ENCODE data around the gene ACTR5. TPM values are rescaled to one million over a fixed set of nuclear protein-coding genes. Genes with fewer than 3 reads are reported as not detected.

The ACTR5 gene
- polyA plus RNA-seq, 1 donor from 2014 or later, result 23.3 TPM

GRCh38 chr20:38774167-38774566, 25.9 kb downstream of the ACTR5 start:
- Histone ChIP-seq H4K20me1 (ENCODE audit: insufficient read depth) (no peaks in the 10 kb centered on the region), H3K27ac (ENCODE audit: low read length) (no peak overlapping the region), H3K9me2 (ENCODE audit: insufficient read depth, low read length) (no peaks in the 10 kb centered on the region), H3K9ac (ENCODE audit: low read length) (no peak overlapping the region), H3K79me2 (replicated peaks; ENCODE audit: insufficient read depth, low read length) (no peaks in the 10 kb centered on the region), H3K4me2 (ENCODE audit: low read length) (no peak overlapping the region), H3F3A (ENCODE audit: insufficient read depth, low read length, poor library complexity, severe bottlenecking) (no peaks in the 10 kb centered on the region), H3K27me3 (ENCODE audit: insufficient read depth, low read depth, low read length) (no peaks in the 10 kb centered on the region), H3K36me3 (ENCODE audit: insufficient read depth, low read length) (peaks cover 7% of the 10 kb centered on the region), H3K4me3 (ENCODE audit: low read length) (no peak overlapping the region), H2AFZ (ENCODE audit: low read depth, low read length) (no peak overlapping the region), H3K9me3 (ENCODE audit: low read length) (no peaks in the 10 kb centered on the region)
- TF ChIP-seq EZH2 (IDR thresholded peaks at IDR 0.05; ENCODE audit: borderline replicate concordance, insufficient read depth, low read length, poor library complexity, severe bottlenecking) (no peak), MXI1 (conservative IDR thresholded peaks at IDR 0.05; ENCODE audit: poor library complexity, severe bottlenecking) (no peak), POLR2AphosphoS5 (IDR thresholded peaks at IDR 0.05) (no peak), EP300 (conservative IDR thresholded peaks at IDR 0.05; ENCODE audit: poor library complexity, severe bottlenecking) (no peak), RAD21 (conservative IDR thresholded peaks at IDR 0.05) (no peak), SMC3 (conservative IDR thresholded peaks at IDR 0.05; ENCODE audit: poor library complexity) (no peak), CTCF (IDR thresholded peaks at IDR 0.05; ENCODE audit: poor library complexity, severe bottlenecking) (no peak), TAF1 (IDR thresholded peaks at IDR 0.05; ENCODE audit: low read depth) (no peak), REST (IDR thresholded peaks at IDR 0.05; ENCODE audit: borderline replicate concordance) (no peak)

- H3K9ac ChIP-seq (ENCODE audit: low read length), result no peak overlapping the region
- H3K27me3 ChIP-seq (ENCODE audit: insufficient read depth, low read depth, low read length), result no peaks in the 10 kb centered on the region
- TF ChIP-seq MXI1 (conservative IDR thresholded peaks at IDR 0.05; ENCODE audit: poor library complexity, severe bottlenecking), result no peak
- TF ChIP-seq TAF1 (IDR thresholded peaks at IDR 0.05; ENCODE audit: low read depth), result no peak
- TF ChIP-seq REST (IDR thresholded peaks at IDR 0.05; ENCODE audit: borderline replicate concordance), result no peak
- no peak for TF ChIP-seq SMC3 (conservative IDR thresholded peaks at IDR 0.05; ENCODE audit: poor library complexity)
- no peak for TF ChIP-seq POLR2AphosphoS5 (IDR thresholded peaks at IDR 0.05)
- TF ChIP-seq CTCF (IDR thresholded peaks at IDR 0.05; ENCODE audit: poor library complexity, severe bottlenecking), result no peak
- no peak for TF ChIP-seq EZH2 (IDR thresholded peaks at IDR 0.05; ENCODE audit: borderline replicate concordance, insufficient read depth, low read length, poor library complexity, severe bottlenecking)
- no peak for TF ChIP-seq RAD21 (conservative IDR thresholded peaks at IDR 0.05)
- TF ChIP-seq EP300 (conservative IDR thresholded peaks at IDR 0.05; ENCODE audit: poor library complexity, severe bottlenecking), result no peak
- no peak overlapping the region for H3K4me2 ChIP-seq (ENCODE audit: low read length)
- no peaks in the 10 kb centered on the region for H4K20me1 ChIP-seq (ENCODE audit: insufficient read depth)
- no peak overlapping the region for H3K4me3 ChIP-seq (ENCODE audit: low read length)
- no peak overlapping the region for H2AFZ ChIP-seq (ENCODE audit: low read depth, low read length)
- no peaks in the 10 kb centered on the region for H3K79me2 ChIP-seq (replicated peaks; ENCODE audit: insufficient read depth, low read length)
- H3F3A ChIP-seq (ENCODE audit: insufficient read depth, low read length, poor library complexity, severe bottlenecking), result no peaks in the 10 kb centered on the region
- H3K9me2 ChIP-seq (ENCODE audit: insufficient read depth, low read length), result no peaks in the 10 kb centered on the region
- H3K27ac ChIP-seq (ENCODE audit: low read length), result no peak overlapping the region
- peaks cover 7% of the 10 kb centered on the region for H3K36me3 ChIP-seq (ENCODE audit: insufficient read depth, low read length)
- H3K9me3 ChIP-seq (ENCODE audit: low read length), result no peaks in the 10 kb centered on the region
Observed at GRCh38 chr20:38776363-38776762, 28.1 kb downstream of the ACTR5 start.

Data from neural cell (in vitro differentiated cells).